ENCODE results near the gene TLR9. TPM values are rescaled to one million over a fixed set of nuclear protein-coding genes. Genes with fewer than 3 reads are reported as not detected.

TLR9 gene
- total and polyA plus RNA-seq, 8 donors = 0.21 to 1.5 (median 0.41) TPM; not detected in 1

DNA sequence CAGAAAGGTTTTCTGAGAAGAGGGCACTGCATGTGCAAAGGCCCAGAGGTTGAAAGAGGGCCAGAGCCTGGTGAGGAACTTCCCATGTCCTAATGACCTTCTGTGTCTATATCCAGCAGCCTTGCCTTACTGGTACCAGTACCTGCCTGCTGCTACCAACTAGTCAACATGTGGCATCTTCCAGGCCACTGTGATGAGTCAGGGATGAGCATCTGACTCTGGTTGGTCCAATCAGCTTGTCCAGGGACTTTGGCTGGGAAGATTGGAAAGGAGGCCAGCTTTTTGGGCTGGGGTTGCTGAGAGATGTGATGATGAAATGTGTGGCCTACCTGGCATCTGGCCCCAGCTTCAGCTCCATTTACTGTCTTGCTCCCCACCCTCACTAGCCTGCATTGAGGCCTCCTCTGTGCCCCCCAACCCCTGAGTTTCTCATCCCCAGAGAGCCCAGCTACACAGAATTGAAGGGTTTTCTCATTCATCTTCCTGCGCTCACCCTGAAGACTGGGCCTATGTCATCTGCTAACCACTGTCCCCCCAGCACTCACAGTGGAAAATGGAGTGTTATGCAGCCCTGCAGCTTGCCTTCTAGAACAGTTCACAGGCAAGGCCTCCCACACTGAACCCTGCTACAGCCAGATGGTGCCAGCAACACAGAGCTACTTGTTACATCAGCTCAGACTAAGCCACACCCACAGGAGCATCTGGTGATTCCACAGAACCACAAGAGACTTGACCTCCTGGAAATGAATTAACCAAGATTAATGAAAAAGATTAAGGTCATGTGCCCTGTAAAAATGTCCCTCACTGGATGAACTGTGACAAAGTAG, 14.8 kb upstream of the TLR9 start:
- ATAC-seq (peak; percentile 4), DNase-seq (peak in 1 of 4 donors; percentile 73)
- H3K27ac ChIP-seq = peak overlapping the region; percentile 87 to 90
- H3K4me1 ChIP-seq = peaks cover 33 to 74% of the 10 kb centered on the region in 2 donors
- H3K4me3 ChIP-seq = peak overlapping the region; percentile 92 to 94
- no peaks in the 10 kb centered on the region for H3K9me3 ChIP-seq
- H3K27me3 ChIP-seq = no peaks in the 10 kb centered on the region
- peaks cover 0 to under 1% of the 10 kb centered on the region in 2 donors for H3K36me3 ChIP-seq
- TF ChIP-seq CTCF (IDR thresholded peaks at IDR 0.05) = no peak
- intact Hi-C loops (cut with DNase I) = no loop called here

- ATAC-seq (peak; percentile 92), DNase-seq (peak; percentile 82 to 94 (median 86))
- Histone ChIP-seq H3K36me3 (peaks cover 0 to 13% of the 10 kb centered on the region in 2 donors), H3K27ac (peak within 1 kb of the TSS; percentile 87 to 90), H3K27me3 (no peaks in the 10 kb centered on the region), H3K4me3 (peak within 1 kb of the TSS; percentile 92 to 94), H3K4me1 (peaks cover 29 to 74% of the 10 kb centered on the region in 2 donors), H3K9me3 (no peaks in the 10 kb centered on the region)
- peak; percentile 27 to 35 for TF ChIP-seq CTCF (IDR thresholded peaks at IDR 0.05)
- intact Hi-C loops (cut with DNase I) = loop anchor here in 1 of 2 donors (10.0 kb wide), 1 partner anchor 206 kb away; the partner anchor contains the start of gene SEMA3G
Observed at GRCh38 chr3:52238761-52239701, 13.6 kb upstream of the TLR9 start, which contains the start of gene TWF2. TWF2 (minus strand) TSS chr3:52239158; CDS start chr3:52239016, 142 bp downstream.

DNA sequence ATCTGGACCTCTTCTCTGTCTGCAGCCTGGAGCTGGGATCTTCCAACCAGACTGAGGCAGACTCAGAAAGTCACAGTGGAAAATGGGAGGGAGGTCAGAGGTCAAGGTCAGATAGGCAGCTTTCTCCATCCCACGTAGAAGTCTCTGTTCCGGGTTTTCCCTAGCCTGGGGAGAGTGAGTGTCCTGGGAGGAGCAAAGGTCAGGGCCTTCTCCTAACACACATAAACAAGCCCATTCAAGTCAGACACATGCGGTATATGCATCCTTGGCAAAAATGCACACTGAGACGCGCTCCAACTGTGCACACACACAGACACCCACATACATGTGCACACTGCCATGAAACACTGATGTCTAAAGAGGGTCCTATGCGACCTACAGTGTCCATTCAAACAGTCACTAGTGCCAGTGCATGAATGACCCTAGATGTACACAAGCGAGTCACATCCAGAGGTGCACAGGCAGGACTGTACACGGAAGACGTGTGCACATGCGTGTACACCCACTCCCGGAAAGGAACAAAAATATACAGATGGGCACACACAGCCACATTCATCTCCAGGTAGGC, 12.8 kb upstream of the TLR9 start:
- H3K4me1 ChIP-seq = peaks cover 28 to 70% of the 10 kb centered on the region in 2 donors

GRCh38 chr3:52237657-52238172, 12.3 kb upstream of the TLR9 start:
- Histone ChIP-seq H3K4me3 (peak overlapping the region; percentile 10 to 92), H3K4me1 (peaks cover 28 to 72% of the 10 kb centered on the region in 2 donors)
- intact Hi-C loops (cut with DNase I) = loop anchor here in 1 of 2 donors (10.0 kb wide), 1 partner anchor 207 kb away; the partner anchor contains the start of gene SEMA3G

More for the DNA sequence above, 12.8 kb upstream of the TLR9 start:
- intact Hi-C loops (cut with DNase I) = loop anchor here in 1 of 2 donors (10.0 kb wide), 1 partner anchor 207 kb away; the partner anchor contains the start of gene SEMA3G
- peak in 1 of 4 donors; percentile 50 for DNase-seq
- peaks cover 0 to 21% of the 10 kb centered on the region in 2 donors for H3K36me3 ChIP-seq
- no peaks in the 10 kb centered on the region for H3K27me3 ChIP-seq
- peak overlapping the region; percentile 92 to 94 for H3K4me3 ChIP-seq
- TF ChIP-seq CTCF (IDR thresholded peaks at IDR 0.05) = no peak
- H3K9me3 ChIP-seq = no peaks in the 10 kb centered on the region
- peak overlapping the region; percentile 87 to 90 for H3K27ac ChIP-seq
- peak; percentile 5 for ATAC-seq

More at GRCh38 chr3:52237657-52238172, 12.3 kb upstream of the TLR9 start:
- ATAC-seq (peak; percentile 74), DNase-seq (peak in 2 of 4 donors; percentile 89 to 93)
- TF ChIP-seq CTCF (IDR thresholded peaks at IDR 0.05) = no peak
- no peaks in the 10 kb centered on the region for H3K27me3 ChIP-seq
- H3K9me3 ChIP-seq = no peaks in the 10 kb centered on the region
- H3K36me3 ChIP-seq = peaks cover 0 to 26% of the 10 kb centered on the region in 2 donors
- peak overlapping the region; percentile 87 to 90 for H3K27ac ChIP-seq
